ENCODE data around the gene CBX3.

DNA sequence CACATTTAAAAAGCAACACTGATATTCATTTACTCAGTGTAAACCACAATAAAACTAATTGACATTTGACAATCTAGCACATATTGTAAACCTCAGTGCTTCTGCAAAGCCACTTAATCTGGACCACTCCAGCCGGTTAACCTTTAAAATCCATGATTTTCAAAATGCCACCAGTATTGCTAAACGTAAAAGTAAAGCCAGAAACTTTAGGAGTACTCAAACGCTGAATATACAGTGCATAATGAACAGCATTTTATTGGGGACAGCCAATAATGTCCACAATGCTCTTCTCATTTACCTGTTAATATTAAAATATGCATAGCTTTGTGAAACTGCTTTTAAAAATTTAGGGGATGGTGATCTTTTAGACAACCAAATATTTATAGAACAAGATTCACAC lies 11.8 kb upstream of the CBX3 start:
- TF ChIP-seq CTCF (IDR thresholded peaks at IDR 0.05) (no peak), POLR2A (IDR thresholded peaks at IDR 0.05) (no peak)

All from heart left ventricle (tissue), 13 donors.